Activated naive CD8-positive, alpha-beta T cell (primary cell): ENCODE measurements around the gene RNF4.

Experiments
- H3K27ac Mint-ChIP-seq: one replicate; pipeline ENCODE4 v1.8.0; 2021; ENCODE audit warnings: mixed read lengths
- H3K27me3 Mint-ChIP-seq: one replicate; pipeline ENCODE4 v1.8.0; 2021; ENCODE audit warnings: mixed read lengths
- H3K36me3 Mint-ChIP-seq: one replicate; pipeline ENCODE4 v1.8.0; 2021; ENCODE audit warnings: mixed read lengths
- H3K4me1 Mint-ChIP-seq: one replicate; pipeline ENCODE4 v1.8.0; 2021; ENCODE audit warnings: low read depth, mixed read lengths
- H3K4me3 Mint-ChIP-seq: one replicate; pipeline ENCODE4 v1.8.0; 2021; ENCODE audit warnings: mild to moderate bottlenecking, mixed read lengths
- H3K9me3 Mint-ChIP-seq: one replicate; pipeline ENCODE4 v1.8.0; 2021; ENCODE audit warnings: low read depth, mixed read lengths

The RNF4 gene

GRCh38 chr4:2432991-2433530 is 35.8 kb upstream of the RNF4 start:
- Mint-ChIP-seq H3K4me3 (no peak overlapping the region), H3K9me3 (no peaks in the 10 kb centered on the region), H3K27ac (no peak overlapping the region), H3K27me3 (no peaks in the 10 kb centered on the region), H3K36me3 (no peaks in the 10 kb centered on the region), H3K4me1 (no peaks in the 10 kb centered on the region)

DNA sequence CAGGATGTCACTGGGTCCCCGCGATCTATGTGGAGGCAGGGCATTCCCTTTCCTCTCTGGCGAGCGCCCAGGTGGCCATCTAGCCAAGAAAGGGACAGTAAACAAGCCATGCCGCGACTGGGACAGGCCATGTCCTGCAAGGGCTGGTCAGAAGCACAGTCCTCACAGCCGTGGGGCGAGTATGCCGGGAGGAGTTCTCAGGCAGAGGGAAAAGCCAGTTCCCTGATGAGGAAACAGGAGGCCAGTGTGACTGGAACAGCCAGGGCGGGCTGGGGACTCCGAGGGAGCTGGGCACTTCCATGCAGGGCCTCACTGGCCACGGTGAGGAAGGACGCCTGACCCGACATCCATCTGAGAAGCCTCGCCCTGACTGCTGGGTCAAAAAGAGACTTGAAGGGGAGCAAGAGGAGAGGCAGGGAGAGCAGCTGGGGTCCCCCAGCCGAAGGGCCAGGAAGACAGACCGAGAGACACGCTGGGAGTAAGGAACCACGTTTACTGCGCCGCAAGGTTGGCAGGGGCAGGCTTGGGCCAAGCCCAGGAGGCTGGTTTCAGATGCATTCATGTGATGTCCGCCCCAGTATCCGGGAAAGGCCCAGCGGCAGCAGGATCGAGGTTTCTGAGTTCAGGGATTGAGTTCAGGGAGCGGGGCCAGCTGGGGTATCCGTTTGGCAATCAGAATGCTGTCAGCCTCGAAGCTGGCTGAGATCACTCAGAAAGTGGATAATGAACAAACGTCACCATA is 35.1 kb upstream of the RNF4 start:
- Mint-ChIP-seq H3K4me3 (no peak overlapping the region), H3K27ac (no peak overlapping the region), H3K27me3 (no peaks in the 10 kb centered on the region), H3K9me3 (no peaks in the 10 kb centered on the region), H3K4me1 (no peaks in the 10 kb centered on the region), H3K36me3 (no peaks in the 10 kb centered on the region)

GRCh38 chr4:2434420-2434819 is 34.5 kb upstream of the RNF4 start:
- H3K27ac Mint-ChIP-seq = no peak overlapping the region

GRCh38 chr4:2436301-2436700 is 32.6 kb upstream of the RNF4 start:
- H3K9me3 Mint-ChIP-seq = no peaks in the 10 kb centered on the region

More at GRCh38 chr4:2434420-2434819, 34.5 kb upstream of the RNF4 start:
- H3K36me3 Mint-ChIP-seq = no peaks in the 10 kb centered on the region
- no peaks in the 10 kb centered on the region for H3K27me3 Mint-ChIP-seq
- H3K9me3 Mint-ChIP-seq = no peaks in the 10 kb centered on the region
- H3K4me1 Mint-ChIP-seq = no peaks in the 10 kb centered on the region
- no peak overlapping the region for H3K4me3 Mint-ChIP-seq

GRCh38 chr4:2436761-2437474 is 32.0 kb upstream of the RNF4 start:
- Mint-ChIP-seq H3K36me3 (no peaks in the 10 kb centered on the region), H3K27me3 (no peaks in the 10 kb centered on the region), H3K27ac (no peak overlapping the region)

More at GRCh38 chr4:2436301-2436700, 32.6 kb upstream of the RNF4 start:
- no peaks in the 10 kb centered on the region for H3K36me3 Mint-ChIP-seq
- no peaks in the 10 kb centered on the region for H3K27me3 Mint-ChIP-seq
- no peak overlapping the region for H3K27ac Mint-ChIP-seq
- no peak overlapping the region for H3K4me3 Mint-ChIP-seq
- no peaks in the 10 kb centered on the region for H3K4me1 Mint-ChIP-seq

DNA sequence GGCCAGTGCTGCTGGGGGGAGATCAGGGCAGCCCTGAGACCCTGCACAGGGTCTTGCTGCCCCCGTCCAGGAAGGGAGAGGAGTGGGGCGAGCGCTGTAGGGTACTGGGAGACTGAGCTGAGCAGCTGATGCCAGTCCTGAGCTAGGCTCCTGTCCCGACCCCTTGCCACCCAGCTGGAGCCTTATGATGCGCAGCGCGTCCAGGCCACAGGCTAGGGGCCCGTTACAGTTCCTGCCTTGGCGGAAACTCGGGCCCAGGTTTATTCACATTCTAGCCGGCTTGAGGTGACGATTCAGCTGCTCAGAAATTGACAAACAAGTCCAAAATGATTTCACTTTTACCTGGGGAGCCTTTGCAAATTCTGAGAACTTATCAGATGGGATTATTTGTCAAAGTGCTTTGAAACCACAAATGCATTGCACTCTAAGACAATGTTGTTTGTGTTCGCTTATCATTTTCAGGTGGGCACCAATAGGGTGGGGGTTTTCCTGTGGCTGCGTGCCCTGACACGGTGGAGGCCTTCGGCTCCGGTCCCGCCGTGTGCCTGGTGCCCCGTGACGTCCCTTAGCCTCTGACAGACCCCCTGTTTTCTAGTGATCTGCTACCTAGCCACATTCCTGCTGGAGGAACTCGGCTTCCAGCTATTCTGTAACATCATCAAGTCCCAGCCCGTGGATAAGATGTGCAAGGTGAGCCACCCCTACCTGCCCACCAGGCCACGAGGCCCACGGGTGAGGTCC is 31.3 kb upstream of the RNF4 start:
- H3K27ac Mint-ChIP-seq = no peak overlapping the region
- H3K9me3 Mint-ChIP-seq = no peaks in the 10 kb centered on the region
- H3K27me3 Mint-ChIP-seq = no peaks in the 10 kb centered on the region

More at GRCh38 chr4:2436761-2437474, 32.0 kb upstream of the RNF4 start:
- H3K9me3 Mint-ChIP-seq = no peaks in the 10 kb centered on the region
- H3K4me1 Mint-ChIP-seq = no peaks in the 10 kb centered on the region
- H3K4me3 Mint-ChIP-seq = no peak overlapping the region

GRCh38 chr4:2438822-2439718 is 29.8 kb upstream of the RNF4 start:
- Mint-ChIP-seq H3K9me3 (no peaks in the 10 kb centered on the region), H3K4me3 (no peak overlapping the region), H3K27me3 (no peaks in the 10 kb centered on the region), H3K4me1 (no peaks in the 10 kb centered on the region), H3K36me3 (no peaks in the 10 kb centered on the region), H3K27ac (no peak overlapping the region)

More for the DNA sequence above, 31.3 kb upstream of the RNF4 start:
- no peaks in the 10 kb centered on the region for H3K36me3 Mint-ChIP-seq
- H3K4me1 Mint-ChIP-seq = no peaks in the 10 kb centered on the region
- H3K4me3 Mint-ChIP-seq = no peak overlapping the region

GRCh38 chr4:2441393-2442174 is 27.3 kb upstream of the RNF4 start:
- H3K9me3 Mint-ChIP-seq = no peaks in the 10 kb centered on the region
- no peaks in the 10 kb centered on the region for H3K27me3 Mint-ChIP-seq
- H3K27ac Mint-ChIP-seq = no peak overlapping the region
- H3K4me3 Mint-ChIP-seq = no peak overlapping the region
- H3K4me1 Mint-ChIP-seq = no peaks in the 10 kb centered on the region
- H3K36me3 Mint-ChIP-seq = no peaks in the 10 kb centered on the region

GRCh38 chr4:2442175-2442993 is 26.5 kb upstream of the RNF4 start:
- H3K9me3 Mint-ChIP-seq = no peaks in the 10 kb centered on the region
- no peak overlapping the region for H3K27ac Mint-ChIP-seq
- H3K27me3 Mint-ChIP-seq = no peaks in the 10 kb centered on the region
- no peaks in the 10 kb centered on the region for H3K4me1 Mint-ChIP-seq
- no peaks in the 10 kb centered on the region for H3K36me3 Mint-ChIP-seq
- no peak overlapping the region for H3K4me3 Mint-ChIP-seq

DNA sequence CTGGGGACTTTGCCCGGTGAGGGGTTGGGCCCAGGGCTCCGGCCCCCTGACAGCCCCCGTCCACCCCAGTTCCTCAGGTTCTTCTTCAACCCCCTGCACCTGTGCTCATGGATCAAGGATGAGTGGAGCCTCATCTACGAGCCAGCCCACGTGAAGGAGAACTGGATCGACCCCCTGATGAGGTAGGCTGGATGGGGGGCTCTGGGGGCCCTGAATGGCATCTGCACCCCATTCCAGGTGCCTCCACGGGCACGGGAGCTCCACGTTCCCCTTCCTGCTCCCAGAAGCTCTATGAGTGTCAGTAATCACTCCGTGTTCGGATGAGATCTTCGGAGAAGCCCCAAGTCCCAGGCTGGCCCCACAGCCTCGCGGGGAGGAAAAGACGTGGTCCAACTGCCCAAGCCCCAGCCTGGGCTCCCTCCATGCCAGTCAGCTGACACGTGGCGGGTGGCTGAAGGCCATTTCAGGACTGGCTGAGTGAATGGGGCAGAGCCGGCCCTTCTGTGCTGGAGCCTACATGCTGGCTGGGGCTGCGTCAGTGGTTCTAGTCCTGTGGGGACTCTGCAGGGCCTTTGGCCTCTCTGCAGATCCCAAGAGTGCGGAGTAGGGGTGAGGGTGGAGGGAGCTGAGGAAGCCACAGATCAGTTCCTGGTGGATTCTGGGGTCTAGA is 25.7 kb upstream of the RNF4 start:
- Mint-ChIP-seq H3K27ac (no peak overlapping the region), H3K9me3 (no peaks in the 10 kb centered on the region), H3K4me3 (no peak overlapping the region), H3K36me3 (no peaks in the 10 kb centered on the region), H3K4me1 (no peaks in the 10 kb centered on the region), H3K27me3 (no peaks in the 10 kb centered on the region)

DNA sequence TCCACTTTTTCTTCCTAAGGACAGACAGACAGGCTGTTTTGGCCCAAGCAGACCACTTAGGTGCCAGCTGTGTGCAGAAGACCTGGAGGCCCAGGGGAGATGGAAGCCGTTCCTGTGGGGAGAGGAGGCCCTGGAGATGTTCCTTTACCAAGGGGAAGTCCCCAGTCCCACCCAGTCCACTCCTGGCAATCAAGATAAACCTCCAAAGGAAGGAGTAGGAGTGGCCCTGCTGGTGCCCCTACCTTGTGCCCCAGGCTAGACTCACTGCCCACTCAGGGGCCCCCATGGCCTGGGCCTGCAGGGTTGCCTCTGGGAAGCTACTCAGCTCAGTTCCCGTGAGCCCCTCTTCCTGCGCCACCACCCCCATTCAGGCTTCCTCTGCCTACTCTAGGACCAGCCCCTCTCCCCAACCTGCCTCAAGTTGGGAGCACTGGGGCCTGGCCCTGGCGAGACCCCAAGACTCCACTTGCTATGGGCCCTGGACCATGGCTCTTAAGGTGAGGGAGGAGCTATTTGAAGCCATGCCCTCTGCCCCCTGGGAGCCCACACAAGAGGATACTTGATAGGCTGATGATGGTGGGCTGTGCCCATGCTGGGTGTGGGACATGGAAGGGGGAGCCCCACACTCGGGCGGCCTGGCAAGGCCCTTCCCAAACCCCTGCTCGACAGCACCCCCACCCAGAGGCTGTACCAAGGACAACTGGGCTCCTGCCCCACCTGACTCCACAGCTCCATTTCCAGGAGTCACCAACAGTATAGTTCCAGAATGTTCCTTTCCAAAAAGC is 24.8 kb upstream of the RNF4 start:
- Mint-ChIP-seq H3K4me1 (no peaks in the 10 kb centered on the region), H3K36me3 (no peaks in the 10 kb centered on the region), H3K27ac (no peak overlapping the region), H3K4me3 (no peak overlapping the region), H3K27me3 (no peaks in the 10 kb centered on the region), H3K9me3 (no peaks in the 10 kb centered on the region)

- H3K4me1 Mint-ChIP-seq = no peaks in the 10 kb centered on the region
- no peaks in the 10 kb centered on the region for H3K27me3 Mint-ChIP-seq
- no peak overlapping the region for H3K4me3 Mint-ChIP-seq
- no peaks in the 10 kb centered on the region for H3K36me3 Mint-ChIP-seq
- no peak overlapping the region for H3K27ac Mint-ChIP-seq
- H3K9me3 Mint-ChIP-seq = no peaks in the 10 kb centered on the region
Observed at GRCh38 chr4:2445130-2445529, 23.8 kb upstream of the RNF4 start.
